ENCODE results near the gene GABBR2.

DNA sequence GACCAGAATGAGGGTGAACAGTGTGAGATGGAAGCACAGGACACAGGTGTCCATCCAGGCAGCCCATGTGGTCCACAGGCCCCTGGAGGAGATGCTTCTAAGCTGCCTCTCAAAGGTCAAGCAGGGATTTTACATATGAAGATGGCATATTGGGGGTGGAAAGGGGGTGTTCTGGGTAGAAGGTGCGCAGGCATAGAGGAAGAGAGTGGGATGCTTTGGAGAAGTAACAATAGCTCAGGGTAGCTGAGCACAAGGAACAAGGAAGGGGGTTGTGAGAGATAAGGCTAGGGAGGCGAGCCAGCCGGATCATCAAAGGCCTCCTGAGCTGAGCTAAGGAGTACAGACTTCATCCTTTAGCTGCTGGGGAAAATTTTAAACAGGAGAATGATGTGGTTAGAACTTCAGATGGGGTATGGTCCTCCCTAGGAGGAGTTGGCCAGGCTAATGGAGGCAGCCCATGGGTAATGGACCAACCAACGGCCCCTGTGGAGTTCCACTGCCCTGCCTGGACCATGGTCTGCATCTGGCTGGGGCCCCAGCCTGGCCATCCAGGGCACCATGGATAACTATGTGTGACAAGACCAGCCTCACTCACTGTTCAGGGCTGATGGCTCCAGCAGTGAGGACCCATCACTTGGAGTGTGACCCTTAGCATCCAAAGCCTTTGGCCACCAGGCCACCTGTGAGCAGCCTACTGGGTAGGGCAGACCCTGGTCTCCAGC, 366.5 kb downstream of the GABBR2 start:
- TF ChIP-seq, protein P1, sequence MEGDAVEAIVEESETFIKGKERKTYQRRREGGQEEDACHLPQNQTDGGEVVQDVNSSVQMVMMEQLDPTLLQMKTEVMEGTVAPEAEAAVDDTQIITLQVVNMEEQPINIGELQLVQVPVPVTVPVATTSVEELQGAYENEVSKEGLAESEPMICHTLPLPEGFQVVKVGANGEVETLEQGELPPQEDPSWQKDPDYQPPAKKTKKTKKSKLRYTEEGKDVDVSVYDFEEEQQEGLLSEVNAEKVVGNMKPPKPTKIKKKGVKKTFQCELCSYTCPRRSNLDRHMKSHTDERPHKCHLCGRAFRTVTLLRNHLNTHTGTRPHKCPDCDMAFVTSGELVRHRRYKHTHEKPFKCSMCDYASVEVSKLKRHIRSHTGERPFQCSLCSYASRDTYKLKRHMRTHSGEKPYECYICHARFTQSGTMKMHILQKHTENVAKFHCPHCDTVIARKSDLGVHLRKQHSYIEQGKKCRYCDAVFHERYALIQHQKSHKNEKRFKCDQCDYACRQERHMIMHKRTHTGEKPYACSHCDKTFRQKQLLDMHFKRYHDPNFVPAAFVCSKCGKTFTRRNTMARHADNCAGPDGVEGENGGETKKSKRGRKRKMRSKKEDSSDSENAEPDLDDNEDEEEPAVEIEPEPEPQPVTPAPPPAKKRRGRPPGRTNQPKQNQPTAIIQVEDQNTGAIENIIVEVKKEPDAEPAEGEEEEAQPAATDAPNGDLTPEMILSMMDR (IDR thresholded peaks at IDR 0.05) = no peak
- no peak for TF ChIP-seq POLR2A (IDR thresholded peaks at IDR 0.05)
